ENCODE results near the gene PSMD12.

GRCh38 chr17:67369676-67370075 lies 3.3 kb upstream of the PSMD12 start:
- TF ChIP-seq CTCF (IDR thresholded peaks at IDR 0.05; ENCODE audit: low read length) = no peak
- TF ChIP-seq EZH2 (IDR thresholded peaks at IDR 0.05; ENCODE audit: borderline replicate concordance, low read length) = no peak
